Measurements from ENCODE around the gene CCSER2. TPM values are rescaled to one million over a fixed set of nuclear protein-coding genes. Genes with fewer than 3 reads are reported as not detected.

CCSER2 gene
- total RNA-seq, 1 experiment from 2014 or later: 23.1 TPM

DNA sequence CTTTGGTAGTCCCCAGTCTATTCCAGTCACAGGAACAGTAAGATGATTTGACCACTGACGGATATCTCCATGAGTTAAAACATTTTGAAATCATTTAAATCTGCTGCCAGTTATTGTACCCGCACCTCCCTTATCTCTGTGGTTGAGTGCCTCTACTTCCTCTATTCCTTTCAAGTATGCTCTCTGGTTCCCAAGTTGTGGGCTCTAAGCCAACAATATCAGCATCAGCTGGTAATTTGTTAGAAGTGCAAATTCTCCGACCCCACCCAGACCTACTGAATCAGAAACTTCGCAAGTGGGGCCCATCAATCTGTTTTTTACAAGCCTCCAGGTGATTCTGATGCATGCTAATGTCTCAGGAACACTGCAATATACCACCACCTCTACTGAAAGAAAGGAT is 235.5 kb downstream of the CCSER2 start:
- intact Hi-C loops (cut with micrococcal nuclease; ENCODE audit: unreplicated experiment): no loop called here
- no peaks in the 10 kb centered on the region for H3K9me3 Mint-ChIP-seq (ENCODE audit: unreplicated experiment)
- peaks cover 7% of the 10 kb centered on the region for H3K4me1 Mint-ChIP-seq (ENCODE audit: low read depth, unreplicated experiment)
- CTCF ChIA-PET: no interaction called here
- Histone ChIP-seq H3K4me1 (peaks cover 3% of the 10 kb centered on the region), H3K4me3 (ENCODE audit: low read depth, low read length) (no peak overlapping the region), H3K9me3 (no peaks in the 10 kb centered on the region), H3K36me3 (ENCODE audit: control insufficient read depth, insufficient read depth, low read length) (no peaks in the 10 kb centered on the region), H3K27me3 (replicated peaks; ENCODE audit: control insufficient read depth, insufficient read depth, low read length) (no peaks in the 10 kb centered on the region; the same call in 1 of the 2 replicates)
- no peaks in the 10 kb centered on the region for H3K36me3 Mint-ChIP-seq (ENCODE audit: insufficient read depth, unreplicated experiment)
- TF ChIP-seq, protein P1, sequence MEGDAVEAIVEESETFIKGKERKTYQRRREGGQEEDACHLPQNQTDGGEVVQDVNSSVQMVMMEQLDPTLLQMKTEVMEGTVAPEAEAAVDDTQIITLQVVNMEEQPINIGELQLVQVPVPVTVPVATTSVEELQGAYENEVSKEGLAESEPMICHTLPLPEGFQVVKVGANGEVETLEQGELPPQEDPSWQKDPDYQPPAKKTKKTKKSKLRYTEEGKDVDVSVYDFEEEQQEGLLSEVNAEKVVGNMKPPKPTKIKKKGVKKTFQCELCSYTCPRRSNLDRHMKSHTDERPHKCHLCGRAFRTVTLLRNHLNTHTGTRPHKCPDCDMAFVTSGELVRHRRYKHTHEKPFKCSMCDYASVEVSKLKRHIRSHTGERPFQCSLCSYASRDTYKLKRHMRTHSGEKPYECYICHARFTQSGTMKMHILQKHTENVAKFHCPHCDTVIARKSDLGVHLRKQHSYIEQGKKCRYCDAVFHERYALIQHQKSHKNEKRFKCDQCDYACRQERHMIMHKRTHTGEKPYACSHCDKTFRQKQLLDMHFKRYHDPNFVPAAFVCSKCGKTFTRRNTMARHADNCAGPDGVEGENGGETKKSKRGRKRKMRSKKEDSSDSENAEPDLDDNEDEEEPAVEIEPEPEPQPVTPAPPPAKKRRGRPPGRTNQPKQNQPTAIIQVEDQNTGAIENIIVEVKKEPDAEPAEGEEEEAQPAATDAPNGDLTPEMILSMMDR (IDR thresholded peaks at IDR 0.05; ENCODE audit: insufficient read depth in 1 of 2, low read depth in 1 of 2, low read length in 1 of 2, severe bottlenecking in 1 of 2, unreplicated experiment in 1 of 2): no peak
- POLR2A ChIA-PET: no interaction called here
- peaks cover 7% of the 10 kb centered on the region for H3K27me3 Mint-ChIP-seq (ENCODE audit: insufficient read depth, unreplicated experiment)
- H3K27ac Mint-ChIP-seq (ENCODE audit: unreplicated experiment): no peak overlapping the region
- no peak for DNase-seq
- no peak overlapping the region for H3K4me3 Mint-ChIP-seq (ENCODE audit: unreplicated experiment)
- BruUV-seq (replicated peaks): no TSS peak

DNA sequence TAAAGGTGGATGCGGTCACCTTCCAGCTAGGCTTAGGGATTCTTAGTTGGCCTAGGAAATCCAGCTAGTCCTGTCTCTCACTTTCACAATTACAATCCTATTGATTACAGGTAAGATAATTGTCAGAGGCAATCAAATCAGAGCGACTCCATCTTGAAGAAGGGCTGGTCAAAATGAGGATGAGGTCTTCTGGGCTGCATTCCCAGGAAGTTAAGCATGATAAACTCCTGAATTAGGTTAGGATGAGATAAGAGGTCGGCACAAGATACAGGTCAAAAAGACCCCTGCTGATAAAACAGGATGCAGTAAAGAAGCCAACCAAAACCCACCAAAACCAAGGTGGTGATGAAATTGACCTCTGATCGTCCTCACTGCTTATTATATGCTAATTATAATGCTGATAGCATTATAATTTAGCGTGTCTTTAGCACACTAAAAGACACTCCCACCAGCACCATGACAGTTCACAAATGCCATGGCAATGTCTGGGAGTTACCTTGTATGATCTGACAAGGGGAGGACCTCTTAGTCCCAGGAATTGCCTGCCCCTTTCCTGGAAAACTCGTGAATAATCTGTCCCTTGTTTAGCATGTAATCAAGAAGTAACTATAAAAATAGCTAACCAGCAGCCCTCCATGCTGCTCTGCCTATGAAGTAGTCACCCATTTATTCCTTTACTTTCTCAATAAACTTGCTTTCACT is 237.6 kb downstream of the CCSER2 start:
- peaks cover 7% of the 10 kb centered on the region for H3K4me1 Mint-ChIP-seq (ENCODE audit: low read depth, unreplicated experiment)
- no peaks in the 10 kb centered on the region for H3K36me3 Mint-ChIP-seq (ENCODE audit: insufficient read depth, unreplicated experiment)
- H3K4me1 ChIP-seq: peaks cover 3% of the 10 kb centered on the region
- peaks cover 3% of the 10 kb centered on the region for H3K27me3 Mint-ChIP-seq (ENCODE audit: insufficient read depth, unreplicated experiment)
- DNase-seq: no peak
- ChIA-PET POLR2A (no interaction called here), CTCF (interaction anchor here (0.7 kb wide), 1 partner anchor 949 kb away, joined by 4 read pairs; no protein-coding TSS in a partner anchor)
- no peaks in the 10 kb centered on the region for H3K36me3 ChIP-seq (ENCODE audit: control insufficient read depth, insufficient read depth, low read length)
- H3K4me3 ChIP-seq (ENCODE audit: low read depth, low read length): no peak overlapping the region
- no peak overlapping the region for H3K4me3 Mint-ChIP-seq (ENCODE audit: unreplicated experiment)
- H3K27me3 ChIP-seq (replicated peaks; ENCODE audit: control insufficient read depth, insufficient read depth, low read length): no peaks in the 10 kb centered on the region; the same call in 1 of the 2 replicates
- TF ChIP-seq, protein P1 (IDR thresholded peaks at IDR 0.05; ENCODE audit: insufficient read depth in 1 of 2, low read depth in 1 of 2, low read length in 1 of 2, severe bottlenecking in 1 of 2, unreplicated experiment in 1 of 2): no peak
- H3K27ac Mint-ChIP-seq (ENCODE audit: unreplicated experiment): no peak overlapping the region
- intact Hi-C loops (cut with micrococcal nuclease; ENCODE audit: unreplicated experiment): no loop called here
- no TSS peak for BruUV-seq (replicated peaks)
- no peaks in the 10 kb centered on the region for H3K9me3 Mint-ChIP-seq (ENCODE audit: unreplicated experiment)
- no peaks in the 10 kb centered on the region for H3K9me3 ChIP-seq

DNA sequence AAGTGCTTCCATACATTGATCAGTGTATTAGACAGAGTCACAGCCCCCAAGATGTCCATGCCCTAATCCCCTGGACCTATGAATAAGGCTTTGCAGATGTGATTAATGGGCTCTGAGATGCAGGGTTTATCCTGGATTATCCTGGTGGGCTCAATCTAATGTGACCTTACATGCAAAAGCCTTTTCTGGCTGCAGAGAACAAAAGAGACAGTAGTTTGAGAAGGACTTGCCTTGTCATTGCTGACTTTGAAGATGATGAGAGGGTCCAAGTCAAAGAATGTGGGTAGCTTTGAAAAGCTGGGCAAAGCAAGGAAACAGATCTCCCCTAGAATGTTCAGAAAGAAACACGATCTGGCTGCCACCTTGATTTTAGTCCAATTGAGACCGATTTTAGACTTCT is 238.7 kb downstream of the CCSER2 start:
- Mint-ChIP-seq H3K4me3 (ENCODE audit: unreplicated experiment) (no peak overlapping the region), H3K36me3 (ENCODE audit: insufficient read depth, unreplicated experiment) (no peaks in the 10 kb centered on the region), H3K9me3 (ENCODE audit: unreplicated experiment) (no peaks in the 10 kb centered on the region), H3K27me3 (ENCODE audit: insufficient read depth, unreplicated experiment) (peaks cover 3% of the 10 kb centered on the region), H3K27ac (ENCODE audit: unreplicated experiment) (no peak overlapping the region), H3K4me1 (ENCODE audit: low read depth, unreplicated experiment) (peaks cover 7% of the 10 kb centered on the region)
- CTCF ChIA-PET: no interaction called here
- Histone ChIP-seq H3K9me3 (no peaks in the 10 kb centered on the region), H3K4me1 (peaks cover 3% of the 10 kb centered on the region), H3K27me3 (replicated peaks; ENCODE audit: control insufficient read depth, insufficient read depth, low read length) (no peaks in the 10 kb centered on the region; the same call in 1 of the 2 replicates), H3K4me3 (ENCODE audit: low read depth, low read length) (no peak overlapping the region), H3K36me3 (ENCODE audit: control insufficient read depth, insufficient read depth, low read length) (no peaks in the 10 kb centered on the region)
- TF ChIP-seq, protein P1 (IDR thresholded peaks at IDR 0.05; ENCODE audit: insufficient read depth in 1 of 2, low read depth in 1 of 2, low read length in 1 of 2, severe bottlenecking in 1 of 2, unreplicated experiment in 1 of 2): no peak
- POLR2A ChIA-PET: no interaction called here
- intact Hi-C loops (cut with micrococcal nuclease; ENCODE audit: unreplicated experiment): no loop called here
- DNase-seq: no peak
- BruUV-seq (replicated peaks): no TSS peak

Other genes starting within 250 kb of the CCSER2 start
- 240 and 255 TPM in 2 replicates for gene GHITM, start 189.1 kb upstream of the CCSER2 start, total RNA-seq (2022)
- gene GPR15LG, start 154.8 kb upstream of the CCSER2 start, total RNA-seq (2022): not detected in 2 replicates
- 0.21 TPM in 1 of 2 replicates, not detected in the other for gene CDHR1, start 134.1 kb upstream of the CCSER2 start, total RNA-seq (2022)
- not detected in 2 replicates for gene LRIT2, start 103.0 kb upstream of the CCSER2 start, total RNA-seq (2022)
- not detected in 2 replicates for gene LRIT1, start 87.0 kb upstream of the CCSER2 start, total RNA-seq (2022)
- not detected in 2 replicates for gene RGR, start 83.5 kb upstream of the CCSER2 start, total RNA-seq (2022)